ELF-1 (cell line): ENCODE measurements around the gene ERFL.
"Not testable (repeated sequence)": the region's sequence is repeated elsewhere in the genome, so short reads cannot be mapped to it uniquely, and the experiment has no call there.

Source experiments
- DNase-seq: peaks from one replicate; pipeline ENCODE4 v3.0.0-alpha.2; 2016; ENCODE audit warnings: low read depth, low spot score

The ERFL gene

DNA sequence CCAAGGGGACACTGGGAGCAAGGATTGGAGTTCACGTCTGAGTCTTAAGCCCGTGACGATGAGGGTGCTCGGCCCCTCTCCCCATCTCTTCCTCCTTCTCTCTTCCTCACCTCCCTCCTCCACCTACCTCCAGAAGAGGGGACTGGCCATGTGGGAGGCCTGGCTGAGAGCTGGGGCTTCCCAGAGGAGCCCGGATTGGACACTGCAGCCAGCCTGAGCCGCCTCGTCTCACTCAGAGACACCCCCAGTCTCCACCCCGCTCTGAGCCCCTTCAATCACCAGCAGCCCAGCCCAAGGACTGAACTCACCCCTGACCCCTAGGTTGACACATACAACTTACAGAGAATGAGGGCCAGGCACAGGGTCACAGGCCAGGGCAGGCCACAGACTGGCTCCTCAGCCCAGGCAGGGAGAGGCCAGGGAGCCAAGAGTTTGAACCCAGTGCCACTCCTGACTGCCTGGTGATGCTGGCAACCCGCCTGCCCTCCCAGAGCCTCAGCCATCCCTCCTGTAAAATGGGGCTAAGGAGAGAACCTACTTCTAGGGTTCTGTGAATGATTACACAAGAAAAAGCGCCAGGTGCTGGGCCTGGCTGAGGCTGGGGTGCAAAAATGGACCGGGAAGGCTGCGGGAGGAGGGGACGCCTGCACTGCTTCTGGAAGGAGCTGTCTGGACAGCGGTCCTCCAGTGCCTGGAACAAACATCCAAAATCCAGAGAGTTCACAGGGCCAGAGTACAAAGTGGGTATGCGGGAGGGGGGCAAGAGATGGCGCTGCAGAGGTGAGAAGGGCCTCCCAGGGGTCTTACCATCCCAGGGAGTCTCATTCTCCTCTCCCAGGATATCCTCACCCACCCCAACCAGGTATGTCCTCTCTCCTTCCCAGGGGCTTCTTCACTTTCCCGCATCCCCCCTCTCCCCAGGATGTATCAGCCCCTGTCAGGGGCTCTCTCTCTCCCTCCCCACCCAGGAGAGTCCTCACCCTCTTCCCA is 50.0 kb downstream of the ERFL start:
- DNase-seq: no peak

DNA sequence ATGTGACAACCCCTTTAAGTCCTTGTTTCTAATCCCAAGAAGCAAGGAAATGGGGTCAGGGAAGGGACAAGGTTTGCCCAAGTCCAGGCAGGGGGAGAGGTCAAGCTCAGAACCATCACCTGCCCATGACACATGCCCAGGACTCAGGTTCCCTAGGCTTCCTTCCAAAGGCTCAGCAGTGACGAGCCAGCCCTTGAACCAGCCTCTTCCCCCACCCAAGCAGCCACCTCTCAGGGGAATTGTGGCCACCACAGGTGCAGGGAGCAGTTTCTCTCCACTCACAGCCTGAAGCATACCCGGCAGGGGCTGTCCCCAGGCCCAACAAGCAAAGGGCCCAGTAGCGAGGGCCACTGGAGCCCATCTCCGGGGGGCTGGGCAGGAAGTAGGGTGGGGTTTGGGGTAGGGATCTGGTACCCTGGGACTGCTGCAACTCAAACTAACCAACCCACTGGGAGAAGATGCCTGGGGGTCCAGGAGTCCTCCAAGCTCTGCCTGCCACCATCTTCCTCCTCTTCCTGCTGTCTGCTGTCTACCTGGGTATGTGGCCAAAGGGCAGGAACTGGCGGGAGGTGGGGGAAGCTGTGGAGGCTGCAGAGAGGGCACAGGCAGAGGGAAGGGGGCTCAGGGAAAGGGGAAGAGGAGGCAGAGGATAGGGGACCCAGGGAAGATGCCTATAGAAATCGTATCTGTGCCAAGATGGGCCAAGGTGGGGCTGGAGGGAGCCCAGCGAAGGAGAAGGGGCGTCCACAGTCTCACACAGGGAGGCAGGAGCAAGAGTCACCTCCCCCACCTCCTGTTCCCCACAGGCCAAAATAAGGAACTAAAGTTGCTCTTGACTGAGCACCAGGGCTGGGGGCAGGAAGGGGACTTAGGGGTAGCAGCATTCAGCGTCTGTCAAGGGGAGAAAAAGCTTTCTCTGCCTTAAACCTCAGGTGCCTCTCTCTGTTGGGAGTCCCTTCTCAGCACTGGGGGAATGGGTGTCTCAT is 51.1 kb downstream of the ERFL start, which contains the start of gene CD79A:
Gene CD79A, plus strand, starts transcription at position 433 of the 986 bp plus-strand sequence. Its CDS starts 26 bp downstream, at position 459.
- no peak for DNase-seq

DNA sequence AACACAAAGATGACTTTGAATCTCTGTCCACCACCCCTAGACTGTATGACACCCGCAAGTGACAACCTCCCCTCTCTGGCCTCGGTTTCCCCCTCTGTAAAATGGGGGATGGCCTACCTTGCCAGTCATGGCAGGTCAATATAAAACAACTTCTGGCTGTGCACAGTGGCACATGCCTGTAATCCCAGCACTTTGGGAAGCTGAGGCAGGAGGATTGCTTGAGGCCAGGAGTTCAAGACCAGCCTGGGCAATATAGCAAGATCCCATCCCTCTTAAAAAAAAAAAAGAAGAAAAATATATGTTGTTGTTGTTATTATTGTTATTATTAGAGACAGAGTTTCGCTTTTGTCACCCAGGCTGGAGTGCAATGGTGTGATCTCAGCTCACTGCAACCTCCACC is 52.3 kb downstream of the ERFL start:
- not testable (repeated sequence) for DNase-seq

DNA sequence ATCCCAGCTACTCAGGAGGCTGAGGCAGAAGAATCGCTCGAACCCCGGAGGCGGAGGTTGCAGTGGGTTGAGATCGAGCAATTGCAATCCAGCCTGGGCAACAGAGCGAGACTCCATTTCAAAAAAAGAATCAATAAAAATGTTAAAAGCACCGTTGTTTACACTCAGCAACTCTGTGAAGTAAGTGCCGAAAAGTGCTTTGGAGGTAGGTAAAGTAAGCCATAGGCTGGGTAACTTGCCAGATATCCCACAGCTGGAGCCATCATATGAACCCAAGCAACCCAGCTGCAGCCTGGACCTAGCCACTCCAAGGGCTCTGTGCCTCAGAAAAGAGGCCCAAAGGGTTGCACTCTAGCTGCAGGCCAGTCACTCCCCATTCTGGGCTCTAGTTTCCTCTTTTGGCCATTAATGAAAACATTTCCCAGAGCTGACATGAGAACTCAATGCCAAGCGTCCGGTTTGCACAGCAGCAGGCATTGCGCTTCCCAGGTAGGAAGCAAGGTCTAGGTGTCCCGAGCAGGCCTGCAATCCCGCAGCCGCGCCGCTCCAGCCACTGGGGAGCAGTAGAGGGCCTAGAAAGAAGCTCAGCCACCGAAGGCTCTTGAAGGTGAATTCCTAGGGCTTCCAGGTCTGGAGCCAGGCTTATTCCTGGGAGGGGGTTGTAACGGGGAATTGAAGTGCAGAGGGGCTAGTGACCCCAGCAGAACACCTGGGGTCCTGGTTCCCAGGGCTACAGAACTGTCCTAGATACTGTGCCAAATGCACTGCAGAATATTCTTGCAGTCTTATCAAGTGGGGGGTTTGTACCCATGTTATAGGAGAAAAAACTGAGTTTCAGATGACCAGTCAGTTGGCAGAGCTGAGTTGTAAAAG is 55.2 kb downstream of the ERFL start:
- DNase-seq: peak; percentile 93

DNA sequence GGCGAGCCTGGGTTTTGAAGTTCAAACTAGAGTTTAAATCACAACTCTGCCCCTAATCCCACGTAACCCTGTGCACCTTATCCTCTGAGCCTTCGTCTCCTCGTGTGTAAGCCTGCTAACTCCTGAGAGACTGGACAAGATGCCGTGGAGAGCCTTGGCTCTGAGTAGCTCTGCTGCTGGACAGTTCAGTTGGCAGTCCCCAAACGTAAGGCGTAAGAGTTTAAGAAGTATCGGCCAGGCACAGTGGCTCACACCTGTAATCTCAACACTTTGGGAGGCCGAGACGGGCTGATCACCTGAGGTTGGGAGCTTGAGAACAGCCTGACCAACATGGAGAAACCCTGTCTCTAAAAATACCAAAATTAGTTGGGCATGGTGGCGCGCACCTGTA is 55.9 kb downstream of the ERFL start:
- no peak for DNase-seq

DNA sequence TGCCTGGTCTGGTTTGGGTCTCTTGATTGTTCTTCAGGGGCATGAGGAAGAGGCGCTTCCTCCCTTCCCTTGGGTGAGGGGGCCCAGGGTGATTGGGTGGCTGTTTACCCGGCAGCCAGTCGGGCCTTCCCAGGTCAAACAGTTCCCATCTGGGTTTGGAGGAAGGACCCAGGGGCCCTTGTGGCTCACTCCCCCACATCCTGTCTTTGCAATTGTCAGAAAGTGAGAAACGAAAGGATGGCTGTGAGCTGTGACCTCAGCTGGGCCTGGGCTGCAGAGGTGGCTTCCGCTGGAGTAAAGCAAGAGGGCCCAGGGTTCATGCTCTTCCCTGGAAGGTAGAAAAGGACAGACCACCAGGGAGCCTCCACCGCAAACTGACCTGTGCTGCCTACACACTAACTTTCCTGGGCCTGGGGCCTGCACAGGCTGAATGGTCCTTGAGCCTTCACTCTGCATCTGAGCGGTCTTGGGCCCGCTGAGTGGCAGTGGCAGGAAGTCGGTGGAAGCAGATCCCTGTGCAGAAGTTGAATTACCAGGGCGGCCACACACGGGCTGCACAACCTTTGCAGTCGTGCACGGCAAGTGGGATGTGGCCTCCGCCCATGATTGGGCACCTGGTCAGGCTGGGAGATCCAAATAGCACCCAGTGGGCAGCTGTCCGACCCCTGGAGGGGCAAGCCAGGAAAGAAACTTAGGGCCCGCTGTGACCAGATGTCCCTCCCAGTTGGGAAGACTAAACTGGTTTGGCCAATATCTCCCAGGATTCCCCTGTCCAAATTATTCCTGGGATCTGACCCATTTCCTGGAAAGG is 56.5 kb downstream of the ERFL start:
- no peak for DNase-seq

DNA sequence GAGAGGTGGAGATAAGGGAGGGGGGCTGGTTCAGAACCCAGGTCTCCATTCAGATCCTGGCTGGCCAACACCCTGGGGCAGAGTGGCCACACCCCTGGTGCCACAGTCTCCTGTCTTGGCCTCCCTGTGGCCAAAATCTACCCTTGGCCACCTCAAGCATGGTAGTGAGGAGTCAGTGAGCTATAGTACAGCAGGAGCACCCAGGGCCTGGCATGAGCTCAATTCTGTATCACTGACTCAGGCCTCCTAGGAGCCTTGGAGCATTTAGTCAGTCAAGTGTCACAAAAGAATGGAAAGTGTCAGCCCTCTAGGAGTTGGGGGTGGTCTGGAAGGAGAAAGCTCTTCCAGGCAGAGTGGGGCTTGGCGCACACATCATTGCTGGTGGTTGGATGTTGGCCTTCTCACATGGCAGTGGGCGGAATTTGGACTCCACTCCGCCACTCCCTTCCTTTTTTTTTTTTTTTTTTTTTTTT is 57.8 kb downstream of the ERFL start:
- no peak for DNase-seq

DNA sequence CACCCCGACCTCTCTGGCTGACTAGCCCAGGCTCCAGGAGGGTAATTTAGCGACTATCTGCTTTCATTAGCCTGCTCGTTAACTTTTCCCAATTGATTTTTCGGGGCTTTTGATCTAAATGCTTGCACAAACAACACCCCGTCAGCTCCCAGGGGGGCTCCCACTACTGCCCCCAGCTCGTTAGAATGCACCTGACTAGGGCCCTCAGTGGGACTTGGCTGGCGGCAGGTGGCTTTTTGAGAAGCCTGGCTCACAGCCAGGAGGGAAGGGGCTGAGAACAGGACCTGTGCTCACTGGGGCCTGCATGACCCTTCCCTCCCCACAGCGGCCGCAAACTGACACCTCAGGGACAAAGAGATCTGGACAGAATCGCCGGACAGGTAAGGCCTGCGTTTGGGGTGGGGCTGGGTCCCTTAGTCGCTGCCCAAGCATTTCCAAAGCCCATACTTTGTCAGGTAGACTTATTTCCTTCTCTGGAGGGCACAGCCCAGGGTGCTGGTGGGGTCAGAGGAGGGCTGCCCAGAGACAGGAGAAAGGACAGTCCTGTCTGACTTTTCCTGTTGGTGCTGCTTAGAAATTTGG is 58.8 kb downstream of the ERFL start:
- DNase-seq: no peak

DNA sequence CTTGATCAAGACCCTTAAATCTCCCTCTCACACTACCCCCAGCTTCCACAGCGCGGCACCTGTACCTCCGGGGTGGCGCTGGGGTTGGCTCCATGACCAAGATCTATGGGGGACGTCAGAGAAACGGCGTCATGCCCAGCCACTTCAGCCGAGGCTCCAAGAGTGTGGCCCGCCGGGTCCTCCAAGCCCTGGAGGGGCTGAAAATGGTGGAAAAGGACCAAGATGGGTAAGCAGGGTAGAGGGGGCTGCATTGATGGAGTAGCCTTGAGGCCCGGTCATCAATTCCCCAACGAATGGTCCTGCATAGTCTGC is 59.3 kb downstream of the ERFL start:
- no peak for DNase-seq

DNA sequence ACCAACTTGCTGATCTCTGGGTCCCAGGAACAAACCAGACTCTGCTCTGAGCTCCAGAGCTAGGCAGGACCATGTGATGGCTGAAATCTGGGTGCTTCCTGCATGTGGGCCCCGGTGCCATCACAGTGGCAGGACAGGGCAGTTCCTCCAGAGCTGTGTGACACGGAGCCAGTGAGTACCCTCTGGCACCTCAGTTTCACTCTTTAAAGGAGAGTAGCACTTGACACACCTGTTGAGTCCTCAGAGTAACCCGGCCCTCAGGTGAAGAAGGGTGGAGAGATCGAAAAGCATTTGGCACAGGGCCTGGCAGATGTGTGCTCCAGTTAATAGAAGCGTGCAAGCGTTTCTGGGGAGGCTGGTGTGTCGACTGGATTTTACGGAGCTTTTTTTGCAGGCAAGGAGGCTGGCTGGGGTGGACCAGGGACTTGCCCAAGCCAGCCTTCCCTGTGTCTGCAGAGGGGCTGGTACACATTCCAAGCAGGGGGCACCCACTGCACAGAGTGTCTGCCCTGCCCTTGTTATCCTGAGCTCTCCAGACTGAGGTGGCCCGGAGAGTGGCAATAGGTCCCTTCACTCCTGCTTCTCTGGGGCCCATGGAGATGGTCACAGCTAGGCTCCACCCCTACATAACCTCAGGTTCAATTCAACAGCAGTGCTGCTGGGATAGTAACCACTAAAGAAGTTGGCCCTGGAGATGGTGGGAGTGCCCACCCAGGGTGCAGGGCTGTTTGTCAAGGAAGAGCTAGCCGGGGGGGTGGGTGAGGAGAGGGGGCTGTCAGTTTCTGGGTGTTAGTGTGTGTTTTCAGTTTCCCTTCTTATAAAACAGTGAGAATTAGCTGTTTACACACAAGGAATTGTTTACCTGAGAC is 59.9 kb downstream of the ERFL start:
- DNase-seq: no peak

DNA sequence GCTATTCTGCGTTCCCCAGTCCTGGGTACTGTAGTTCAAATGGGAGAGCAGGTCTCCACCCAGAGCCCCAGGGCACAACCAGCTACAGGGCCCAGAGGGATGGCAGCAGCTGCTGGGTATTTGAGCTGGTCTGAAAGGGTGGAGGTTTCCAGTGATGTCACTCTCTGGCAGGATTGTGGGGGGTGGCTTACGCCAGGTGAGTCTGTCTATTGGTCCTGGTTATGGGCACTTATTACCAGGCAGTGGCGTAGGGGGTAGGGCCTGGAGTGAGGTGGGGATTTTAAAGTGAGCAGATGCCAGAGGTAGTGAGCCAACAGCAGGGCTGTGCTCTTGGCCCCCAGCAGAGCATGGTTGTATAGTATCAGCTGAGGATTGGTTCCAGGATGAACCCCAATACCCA is 62.0 kb downstream of the ERFL start:
- DNase-seq: peak; percentile 49

DNA sequence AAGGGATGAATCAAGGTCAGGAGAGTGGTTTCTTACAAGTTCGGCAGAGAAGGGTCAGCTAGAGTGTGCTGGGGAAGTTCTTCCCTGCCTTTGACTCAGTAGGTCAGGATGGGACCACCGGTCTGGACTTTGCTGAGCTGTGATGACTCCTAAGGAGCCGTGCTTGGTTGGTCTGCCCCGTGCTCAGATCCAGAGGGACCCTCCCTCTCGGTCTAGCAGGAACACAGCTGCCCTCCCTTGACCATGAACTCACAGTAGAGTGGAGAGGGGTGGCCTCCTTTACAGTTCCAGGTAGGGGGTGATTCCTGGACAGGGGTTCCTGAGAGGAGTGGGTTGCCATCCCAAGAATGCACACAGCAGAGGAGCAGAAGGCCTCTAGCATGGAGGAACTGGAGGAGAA is 63.9 kb downstream of the ERFL start:
- DNase-seq: no peak

DNA sequence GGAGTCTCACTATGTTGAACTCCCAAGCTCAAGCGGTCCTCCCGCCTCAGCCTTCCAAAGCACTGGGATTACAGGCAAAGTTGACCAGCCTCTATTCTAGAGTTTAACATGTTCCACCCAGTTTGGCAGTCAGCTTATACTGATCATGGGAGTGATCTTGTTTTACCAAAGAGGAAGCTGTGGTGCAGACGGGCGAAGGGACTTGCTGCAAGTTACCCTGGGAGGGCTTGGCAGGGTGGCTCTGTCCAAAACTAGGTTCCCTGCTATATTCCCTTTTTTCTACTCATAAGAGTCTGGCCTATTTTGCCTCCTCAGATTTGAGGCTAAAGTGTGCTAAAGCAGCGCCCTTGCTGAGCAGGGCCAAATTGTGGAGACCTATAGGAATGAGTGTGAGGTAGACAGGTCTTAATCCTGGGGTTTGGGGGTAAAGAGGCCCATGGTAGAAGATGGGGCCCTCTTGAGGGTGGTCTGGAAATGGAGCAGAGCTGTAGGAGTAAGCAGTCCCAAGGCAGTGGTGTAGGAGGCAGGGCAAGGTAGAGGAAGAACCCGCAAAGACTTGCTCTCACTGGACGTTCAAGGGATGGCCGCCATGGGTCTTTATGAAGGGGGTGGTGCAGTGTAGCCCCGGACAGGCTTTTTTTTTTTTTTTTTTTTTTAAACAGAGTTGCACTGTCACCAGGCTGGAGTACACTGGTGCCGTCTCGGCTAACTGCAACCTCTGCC is 64.9 kb downstream of the ERFL start:
- no peak for DNase-seq

DNA sequence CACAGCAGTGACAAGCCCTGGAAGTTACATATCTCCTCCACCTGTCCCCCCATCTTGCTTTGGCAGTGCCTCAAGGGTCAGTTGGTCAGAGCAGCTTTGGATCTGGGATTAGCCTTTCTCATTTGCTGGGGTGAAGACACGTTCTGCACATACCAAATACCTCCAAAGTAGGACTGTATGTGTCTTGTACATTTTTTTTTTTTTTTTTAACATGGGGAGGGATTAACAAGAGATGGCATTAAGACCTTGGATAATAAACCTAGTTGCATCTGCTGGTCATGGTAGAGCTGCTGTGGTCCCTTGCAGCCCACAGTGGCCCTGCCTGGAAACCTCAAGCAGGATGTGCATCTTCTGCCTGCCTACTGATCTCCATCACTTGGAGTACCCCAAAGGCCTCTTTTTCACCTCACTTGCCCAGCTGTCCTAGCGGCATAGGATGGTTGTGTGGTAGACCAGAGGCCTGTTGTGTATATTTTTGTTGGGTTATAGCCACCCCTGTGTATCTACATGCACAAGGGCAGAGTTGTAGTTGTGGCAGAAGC is 65.7 kb downstream of the ERFL start:
- DNase-seq: no peak

DNA sequence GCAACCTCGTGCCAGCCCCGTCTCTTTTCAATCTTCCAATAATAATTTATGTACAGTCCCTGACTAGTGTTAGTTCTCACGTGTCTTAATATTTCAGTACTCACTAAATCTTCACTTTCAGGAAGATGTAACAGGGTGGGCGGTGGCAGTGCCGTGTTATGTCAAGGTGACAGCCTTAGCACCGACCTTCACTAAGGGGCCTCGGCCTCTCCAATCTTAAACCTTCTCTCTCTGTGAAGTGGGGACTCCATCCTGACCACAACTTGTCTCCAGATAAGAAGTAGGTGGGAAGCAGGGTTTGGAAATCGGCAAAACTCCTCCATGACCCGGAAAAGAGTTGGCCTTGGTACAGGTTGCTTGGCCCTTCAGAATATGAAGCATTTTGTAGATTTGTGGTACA is 66.4 kb downstream of the ERFL start:
- DNase-seq: no peak

DNA sequence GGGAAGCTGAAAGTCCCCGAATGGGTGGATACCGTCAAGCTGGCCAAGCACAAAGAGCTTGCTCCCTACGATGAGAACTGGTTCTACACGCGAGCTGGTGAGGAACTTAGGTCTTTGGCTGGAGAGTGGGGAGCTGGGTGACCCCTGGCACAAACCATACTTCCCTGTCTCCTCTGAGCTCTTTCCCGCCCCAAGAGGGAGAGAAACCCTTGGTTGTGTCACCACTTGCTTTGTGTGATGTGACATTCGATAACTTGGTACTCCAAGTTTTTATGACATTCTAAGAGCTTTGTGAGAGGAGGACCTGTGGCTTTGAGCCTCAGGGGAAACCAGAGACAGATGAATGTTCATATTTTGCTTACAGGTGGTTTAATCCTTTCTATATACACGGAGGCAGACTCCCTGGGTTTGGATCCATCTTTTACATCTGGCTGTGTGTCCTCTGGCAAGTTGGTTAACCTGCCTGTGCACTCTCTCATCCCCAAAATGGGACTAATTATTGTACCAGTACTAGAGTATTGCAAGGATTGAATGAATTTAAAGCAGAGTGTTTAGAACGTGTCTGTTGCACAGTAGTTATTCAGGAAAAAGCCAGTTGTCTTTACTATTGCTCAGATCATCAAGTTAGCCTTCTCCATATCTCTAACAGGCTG is 67.0 kb downstream of the ERFL start:
- DNase-seq: no peak

DNA sequence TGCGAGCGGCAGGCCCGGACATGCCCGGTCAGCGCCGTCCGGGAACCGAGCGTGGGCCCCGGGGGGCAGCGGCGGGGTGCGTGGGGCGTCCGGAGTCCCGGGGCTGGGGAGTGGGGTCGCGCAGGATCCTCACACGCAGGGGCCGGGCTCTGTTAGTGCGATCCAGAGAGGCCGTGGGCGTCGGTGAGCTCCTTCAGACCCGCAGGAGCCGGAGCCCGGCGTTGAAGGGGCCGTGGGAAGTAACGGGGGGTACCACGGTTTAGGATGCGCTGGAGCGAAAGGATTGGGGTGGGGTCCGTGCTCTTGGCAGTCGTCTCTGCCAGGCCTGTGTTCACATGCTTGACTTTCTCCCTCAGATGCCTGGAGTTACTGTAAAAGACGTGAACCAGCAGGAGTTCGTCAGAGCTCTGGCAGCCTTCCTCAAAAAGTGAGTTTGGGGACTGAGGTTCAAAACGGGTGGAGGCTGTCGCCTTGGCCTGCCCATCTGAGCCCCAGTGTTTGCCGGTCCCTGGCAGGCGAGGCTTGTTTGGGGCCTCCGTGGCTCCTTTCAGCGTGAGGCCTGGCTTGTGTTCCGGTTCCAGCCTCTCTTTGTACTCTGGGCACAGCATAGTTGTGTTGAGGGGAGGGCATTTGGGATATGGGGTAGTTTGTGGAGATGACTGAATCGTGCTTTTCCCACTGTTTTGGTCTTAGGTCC is 67.7 kb downstream of the ERFL start:
- DNase-seq: no peak
